DND-41 (cell line): Measurements from ENCODE around the gene ANKRD11.

Experiments
- EZH2 ChIP-seq: IDR thresholded peaks from 3 replicates; pipeline ENCODE4 v1.6.1; 2012; ENCODE audit warnings: borderline replicate concordance, low read depth, mild to moderate bottlenecking, moderate library complexity, low read length, inconsistent platforms; ENCODE audit not compliant: severe bottlenecking
- TF ChIP-seq, protein P1 (sequence below): IDR thresholded peaks from 2 replicates; pipeline ENCODE4 v1.5.1; 2012; ENCODE audit warnings: borderline replicate concordance, low read length, moderate library complexity, mild to moderate bottlenecking; ENCODE audit not compliant: poor library complexity, severe bottlenecking; ENCODE audit errors: extremely low read depth

DNA sequence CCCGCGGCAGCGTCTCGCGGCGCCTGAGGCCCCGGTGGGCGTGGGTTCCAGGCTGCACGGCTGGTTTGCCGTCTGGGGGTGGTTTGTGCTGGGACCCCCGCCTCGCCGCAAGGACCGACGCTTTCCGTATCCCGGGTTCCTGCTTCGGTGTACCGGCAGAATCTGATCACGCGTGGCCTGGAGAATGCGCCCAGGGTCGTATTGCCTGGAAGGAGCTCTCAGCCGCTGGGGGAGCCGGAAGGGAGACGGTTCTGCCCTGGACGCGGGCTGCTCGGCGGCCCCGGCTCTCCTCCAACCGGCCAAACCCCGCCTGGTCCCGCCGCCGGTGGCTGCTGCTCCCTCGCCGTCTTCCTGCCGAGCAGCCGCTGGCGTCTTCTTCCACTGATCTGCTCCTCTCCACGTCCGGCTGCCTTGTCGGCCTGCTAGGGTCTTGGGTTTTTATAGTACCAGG lies 233.1 kb downstream of the ANKRD11 start:
- no peak for TF ChIP-seq EZH2
- TF ChIP-seq, protein P1, sequence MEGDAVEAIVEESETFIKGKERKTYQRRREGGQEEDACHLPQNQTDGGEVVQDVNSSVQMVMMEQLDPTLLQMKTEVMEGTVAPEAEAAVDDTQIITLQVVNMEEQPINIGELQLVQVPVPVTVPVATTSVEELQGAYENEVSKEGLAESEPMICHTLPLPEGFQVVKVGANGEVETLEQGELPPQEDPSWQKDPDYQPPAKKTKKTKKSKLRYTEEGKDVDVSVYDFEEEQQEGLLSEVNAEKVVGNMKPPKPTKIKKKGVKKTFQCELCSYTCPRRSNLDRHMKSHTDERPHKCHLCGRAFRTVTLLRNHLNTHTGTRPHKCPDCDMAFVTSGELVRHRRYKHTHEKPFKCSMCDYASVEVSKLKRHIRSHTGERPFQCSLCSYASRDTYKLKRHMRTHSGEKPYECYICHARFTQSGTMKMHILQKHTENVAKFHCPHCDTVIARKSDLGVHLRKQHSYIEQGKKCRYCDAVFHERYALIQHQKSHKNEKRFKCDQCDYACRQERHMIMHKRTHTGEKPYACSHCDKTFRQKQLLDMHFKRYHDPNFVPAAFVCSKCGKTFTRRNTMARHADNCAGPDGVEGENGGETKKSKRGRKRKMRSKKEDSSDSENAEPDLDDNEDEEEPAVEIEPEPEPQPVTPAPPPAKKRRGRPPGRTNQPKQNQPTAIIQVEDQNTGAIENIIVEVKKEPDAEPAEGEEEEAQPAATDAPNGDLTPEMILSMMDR, result no peak
